Ishikawa (cell line): ENCODE data around the gene RAD54L.

Experiments used
- EP300 ChIP-seq: IDR thresholded peaks from 2 replicates; pipeline ENCODE4 v1.6.1; 2012; ENCODE audit warnings: borderline replicate concordance
- NFIC ChIP-seq: IDR thresholded peaks from 2 replicates; pipeline ENCODE4 v1.6.1; 2012
- TEAD4 ChIP-seq: IDR thresholded peaks from 2 replicates; pipeline ENCODE4 v1.6.1; 2012
- TF ChIP-seq, protein P1 (sequence below): IDR thresholded peaks from 2 replicates; pipeline ENCODE4 v1.6.1; 2012

- TF ChIP-seq, protein P1, sequence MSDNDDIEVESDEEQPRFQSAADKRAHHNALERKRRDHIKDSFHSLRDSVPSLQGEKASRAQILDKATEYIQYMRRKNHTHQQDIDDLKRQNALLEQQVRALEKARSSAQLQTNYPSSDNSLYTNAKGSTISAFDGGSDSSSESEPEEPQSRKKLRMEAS, result no peak
- no peak for TF ChIP-seq EP300
- no peak for TF ChIP-seq TEAD4
- no peak for TF ChIP-seq NFIC
Measured at GRCh38 chr1:46268578-46268977, 21.0 kb downstream of the RAD54L start.
